ENCODE data around the gene NPAS3.

- TF ChIP-seq ZNF607 (CRISPR knock-in tag; IDR thresholded peaks at IDR 0.05; ENCODE audit: borderline replicate concordance) (no peak), GZF1 (CRISPR knock-in tag; IDR thresholded peaks at IDR 0.05) (no peak), ZNF674 (CRISPR knock-in tag; IDR thresholded peaks at IDR 0.05; ENCODE audit: low read depth) (no peak), BHLHE40 (IDR thresholded peaks at IDR 0.05; ENCODE audit: low read length) (no peak), ZFYVE20 (CRISPR knock-in tag; IDR thresholded peaks at IDR 0.05; ENCODE audit: borderline replicate concordance, low read depth) (no peak), ZNF12 (CRISPR knock-in tag; IDR thresholded peaks at IDR 0.05) (no peak), ARNT (IDR thresholded peaks at IDR 0.05) (no peak), ETV6 (CRISPR knock-in tag; conservative IDR thresholded peaks at IDR 0.05) (no peak), ZFY (CRISPR knock-in tag; IDR thresholded peaks at IDR 0.05) (no peak), U2AF1 (optimal IDR thresholded peaks at IDR 0.05; ENCODE audit: low read depth, low read length) (no peak), CTCF (CRISPR knock-in tag; IDR thresholded peaks at IDR 0.05) (no peak), EZH2 (conservative IDR thresholded peaks at IDR 0.05; ENCODE audit: low read depth, low read length) (no peak)
These were observed 864.1 kb downstream of the NPAS3 start for GRCh38 chr14:33802737-33803136.

All from HepG2 (cell line).